HG02798 (cell line): ENCODE results near the gene MRPL10.
"Not testable (repeated sequence)": the region's sequence is repeated elsewhere in the genome, so short reads cannot be mapped to it uniquely, and the experiment has no call there.

ENCODE experiments used
- ATAC-seq: cut with Tn5 transposase; IDR thresholded peaks from one replicate; pipeline ENCODE4 v1.9.1; 2021; ENCODE audit warnings: mild to moderate bottlenecking; ENCODE audit not compliant: unreplicated experiment, poor library complexity

MRPL10 gene

DNA sequence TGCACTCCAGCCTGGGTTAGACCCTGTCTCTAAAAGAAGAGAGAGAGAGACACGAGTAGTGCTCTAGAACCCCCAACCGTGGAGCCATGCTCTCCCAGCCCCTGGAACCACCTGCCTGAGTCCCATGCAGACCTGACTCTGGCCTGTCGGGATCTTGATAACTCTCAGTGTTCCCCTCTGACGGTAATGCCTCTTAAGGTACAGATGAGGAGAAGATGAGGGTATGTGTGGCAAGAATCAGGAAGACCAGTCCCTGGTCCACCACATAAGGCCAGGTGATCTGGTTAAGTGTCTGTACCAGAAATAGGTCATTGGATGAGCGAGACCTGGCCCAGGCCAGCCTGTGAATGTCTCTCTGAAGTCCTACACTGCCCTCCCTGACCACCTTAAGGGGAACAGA is 28.1 kb downstream of the MRPL10 start:
- no peak for ATAC-seq

DNA sequence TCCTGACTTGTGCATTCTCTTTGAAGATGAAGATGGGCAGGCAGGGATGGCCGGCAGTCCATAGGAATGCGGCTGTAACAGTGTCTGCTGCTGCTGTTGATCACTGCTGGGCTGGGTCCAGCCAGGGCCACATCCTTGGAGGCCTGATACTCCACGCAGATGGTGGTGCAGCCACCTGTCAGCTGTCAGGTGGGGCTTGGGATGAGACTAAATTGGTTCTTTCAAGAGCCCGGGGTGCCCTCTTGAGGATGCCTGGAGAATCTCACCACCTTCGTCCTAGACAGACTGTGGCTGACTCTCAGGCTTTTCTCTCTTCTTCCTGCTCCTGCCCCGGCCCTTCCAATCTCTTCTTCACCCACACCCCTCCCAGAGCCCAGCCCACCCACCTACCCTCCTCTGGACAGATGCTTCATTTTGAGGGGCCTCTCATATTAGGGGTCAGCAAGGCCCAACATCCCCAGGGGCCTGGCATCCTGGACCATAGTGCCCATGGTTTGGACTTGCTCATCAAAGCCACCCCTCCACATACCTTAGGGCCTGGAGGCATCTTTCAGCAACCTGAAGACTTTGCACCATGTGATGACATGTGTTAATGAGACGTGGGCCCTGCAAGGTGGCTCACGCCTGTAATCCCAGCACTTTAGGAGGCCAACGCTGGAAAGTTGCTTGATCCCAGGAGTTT is 28.9 kb downstream of the MRPL10 start:
- peak; percentile 66 for ATAC-seq

DNA sequence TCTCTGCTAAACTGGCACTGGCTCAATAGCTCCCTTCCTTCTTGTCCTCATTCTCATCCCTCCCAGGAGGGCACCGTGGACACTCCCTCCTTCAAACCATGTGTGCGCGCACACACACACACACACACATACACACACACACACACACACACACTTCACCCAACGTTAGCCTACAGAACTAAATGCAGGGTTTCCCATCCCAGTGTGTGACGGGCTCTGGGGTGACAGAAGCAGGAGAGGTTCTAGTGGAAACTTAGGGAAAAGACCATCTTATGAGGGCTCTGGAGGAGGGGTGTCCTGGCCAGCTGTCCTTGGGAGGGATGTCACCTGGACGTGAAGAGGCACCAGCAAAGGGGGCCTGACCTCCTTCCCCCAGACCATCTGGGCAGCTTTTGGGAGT is 29.4 kb downstream of the MRPL10 start:
- ATAC-seq, result no peak

DNA sequence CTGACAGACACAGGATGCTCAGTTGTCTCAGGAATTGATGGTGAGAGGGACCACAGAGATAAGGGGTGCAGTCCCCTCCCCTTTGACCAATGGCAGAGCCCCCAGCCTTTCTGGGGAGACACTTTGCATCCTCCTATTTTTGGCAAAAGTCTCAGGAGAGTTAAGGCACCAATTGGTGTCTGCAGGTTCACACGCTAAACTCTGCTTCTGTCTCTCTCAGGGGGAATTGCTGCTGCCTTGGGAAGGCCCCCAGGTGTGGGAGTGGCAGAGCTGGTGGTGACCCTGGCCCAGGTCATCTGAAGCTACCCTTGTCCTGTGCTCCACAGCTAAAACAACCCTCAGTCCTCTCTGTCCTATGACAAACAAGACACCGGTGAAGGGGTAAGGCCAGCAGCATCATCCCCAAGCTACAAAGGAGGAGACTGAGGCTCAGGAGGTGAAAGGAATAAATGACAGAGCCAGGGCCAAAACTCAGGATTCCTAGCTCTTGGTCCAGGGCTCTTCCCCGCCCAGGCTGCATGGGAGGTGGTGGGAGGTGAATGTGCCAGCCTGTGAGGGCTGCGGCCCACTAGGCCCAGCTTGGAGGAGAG is 30.1 kb downstream of the MRPL10 start:
- no peak for ATAC-seq

DNA sequence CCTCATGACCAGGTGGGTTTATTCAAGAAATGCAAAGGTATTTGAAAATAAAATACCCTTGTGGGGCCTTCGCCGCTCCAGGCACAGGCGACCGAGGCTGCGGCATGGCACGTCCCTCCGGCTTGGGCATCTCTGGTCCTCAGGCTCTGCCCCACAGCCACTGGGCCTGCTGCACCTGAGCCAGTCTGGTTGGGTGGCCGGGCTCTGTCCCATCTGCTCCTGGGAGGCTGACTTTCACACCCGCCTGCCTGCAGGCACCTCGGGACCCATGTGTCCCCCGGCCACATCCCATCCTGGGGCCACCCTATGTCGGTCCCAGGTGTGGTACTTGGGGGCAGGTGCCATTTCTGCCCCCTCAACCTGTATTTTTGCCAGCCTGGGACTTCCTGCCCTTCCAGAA is 30.7 kb downstream of the MRPL10 start:
- no peak for ATAC-seq

DNA sequence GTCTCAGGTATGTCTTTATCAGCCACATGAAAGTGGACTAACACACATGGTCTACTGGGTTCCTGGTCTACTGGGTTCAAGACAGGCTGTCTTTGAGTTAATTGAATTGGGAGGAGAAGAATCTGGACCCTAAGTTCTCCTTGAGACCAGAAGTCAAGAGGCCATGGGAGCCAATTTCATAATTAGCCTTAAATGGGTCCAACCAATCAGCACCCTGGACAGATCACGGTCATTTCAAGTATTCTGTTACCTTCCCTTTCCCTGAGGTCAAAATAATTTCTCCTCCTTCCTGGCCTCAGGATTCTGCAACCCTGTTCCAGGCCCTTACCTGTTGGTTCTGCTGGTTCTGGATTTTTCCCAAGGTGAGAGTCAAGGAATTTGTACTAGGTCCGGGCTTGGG is 33.5 kb downstream of the MRPL10 start:
- no peak for ATAC-seq

DNA sequence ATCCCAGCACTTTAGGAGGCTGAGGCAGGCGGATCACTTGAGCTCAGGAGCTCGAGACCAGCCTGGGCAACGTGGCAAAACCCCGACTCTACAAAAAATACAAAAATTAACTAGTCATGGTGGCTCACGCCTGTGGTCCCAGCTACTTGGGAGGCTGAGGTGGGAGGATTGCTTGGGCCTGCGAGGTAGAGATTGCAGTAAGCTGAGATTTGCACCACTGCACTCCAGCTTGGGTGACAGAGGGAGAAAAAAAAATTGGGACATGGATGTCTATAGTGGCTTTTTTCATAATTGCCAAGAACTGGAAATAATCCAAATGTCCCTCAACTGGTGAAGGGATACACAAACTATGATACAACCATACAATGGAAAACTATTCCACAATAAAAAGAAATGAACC is 38.4 kb downstream of the MRPL10 start:
- no peak for ATAC-seq

DNA sequence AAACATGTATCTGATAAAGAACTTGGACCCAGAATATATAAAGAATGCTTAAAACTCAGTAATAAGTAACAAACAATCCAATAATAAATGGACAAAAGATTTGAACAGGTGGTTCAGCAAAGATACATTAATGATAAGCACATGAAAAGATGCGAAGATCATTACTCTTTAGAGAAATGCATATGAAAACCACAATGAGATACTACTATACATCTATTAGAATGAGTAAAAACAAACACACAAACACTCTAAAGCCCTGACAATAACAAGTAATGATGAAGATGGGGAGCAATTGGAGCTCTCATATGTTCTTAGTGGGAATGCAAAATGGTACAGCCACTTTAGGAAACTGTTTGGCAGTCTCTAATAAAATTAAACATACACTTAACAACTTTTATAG is 38.9 kb downstream of the MRPL10 start:
- no peak for ATAC-seq

DNA sequence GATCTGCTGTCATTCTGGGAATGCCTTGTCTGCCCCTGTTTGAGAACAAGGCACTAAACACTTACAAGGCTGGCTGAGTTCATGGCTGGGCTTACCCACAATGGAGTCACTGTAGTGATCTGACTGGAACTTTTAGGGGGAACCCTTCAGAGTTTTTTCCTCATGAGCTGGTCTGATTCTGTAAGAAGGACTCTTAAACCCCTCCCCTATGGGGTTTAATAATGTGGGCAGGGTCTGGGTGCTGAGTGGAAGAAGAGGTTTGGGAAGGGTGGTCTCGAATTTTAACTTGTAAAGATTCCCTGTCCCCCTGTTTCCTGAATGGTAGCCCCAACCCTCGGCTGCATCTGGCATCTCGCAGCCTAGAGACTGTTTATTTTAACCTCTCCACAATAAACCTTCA is 40.3 kb downstream of the MRPL10 start:
- ATAC-seq, result no peak

DNA sequence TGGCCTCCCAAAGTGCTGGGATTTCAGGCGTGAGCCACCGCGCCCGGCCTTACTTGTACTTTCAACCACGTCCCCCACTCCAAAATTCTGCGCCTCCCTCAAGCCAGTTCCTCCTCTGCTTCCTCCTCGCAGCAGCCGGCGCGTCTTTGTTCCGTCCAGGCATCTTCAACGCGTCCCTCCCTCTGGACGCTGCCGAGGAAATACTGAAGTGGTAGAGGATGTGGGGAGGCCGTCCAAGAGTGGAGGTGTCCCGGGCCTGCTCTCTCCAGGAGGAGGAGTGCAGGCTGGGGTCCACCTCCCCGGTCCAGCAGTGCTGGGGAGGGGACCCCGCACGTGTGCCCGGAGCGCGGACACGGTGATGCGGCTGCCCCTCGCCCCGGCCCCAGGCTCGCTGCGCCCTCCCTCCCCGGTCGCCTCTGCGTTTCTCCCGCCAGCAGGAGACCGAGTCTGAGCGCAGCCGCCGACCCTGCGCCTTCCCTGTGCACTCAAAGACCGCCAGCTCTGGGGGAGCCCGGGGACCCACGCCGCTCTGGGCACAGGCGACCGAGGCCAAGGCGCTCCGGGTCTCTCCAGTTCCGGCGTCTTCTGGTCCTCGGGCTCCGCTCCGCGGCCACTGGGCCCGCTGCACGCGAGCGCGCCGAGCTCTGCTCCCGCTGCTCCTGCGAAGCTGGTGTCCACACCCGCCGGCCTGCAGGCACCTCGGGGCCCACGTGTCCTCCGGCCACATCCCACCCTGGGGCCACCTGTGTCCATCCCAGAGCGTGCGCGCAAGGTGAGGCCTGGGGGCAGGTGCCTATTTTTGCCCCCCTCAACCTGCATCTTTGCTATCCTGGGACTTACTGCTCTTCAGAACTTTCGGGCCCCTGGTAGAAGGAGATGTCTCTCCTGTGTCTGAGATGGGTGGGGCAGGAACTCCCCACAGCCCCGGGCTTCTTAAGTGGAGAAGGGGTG is 41.5 kb downstream of the MRPL10 start:
- ATAC-seq, result peak; percentile 47

DNA sequence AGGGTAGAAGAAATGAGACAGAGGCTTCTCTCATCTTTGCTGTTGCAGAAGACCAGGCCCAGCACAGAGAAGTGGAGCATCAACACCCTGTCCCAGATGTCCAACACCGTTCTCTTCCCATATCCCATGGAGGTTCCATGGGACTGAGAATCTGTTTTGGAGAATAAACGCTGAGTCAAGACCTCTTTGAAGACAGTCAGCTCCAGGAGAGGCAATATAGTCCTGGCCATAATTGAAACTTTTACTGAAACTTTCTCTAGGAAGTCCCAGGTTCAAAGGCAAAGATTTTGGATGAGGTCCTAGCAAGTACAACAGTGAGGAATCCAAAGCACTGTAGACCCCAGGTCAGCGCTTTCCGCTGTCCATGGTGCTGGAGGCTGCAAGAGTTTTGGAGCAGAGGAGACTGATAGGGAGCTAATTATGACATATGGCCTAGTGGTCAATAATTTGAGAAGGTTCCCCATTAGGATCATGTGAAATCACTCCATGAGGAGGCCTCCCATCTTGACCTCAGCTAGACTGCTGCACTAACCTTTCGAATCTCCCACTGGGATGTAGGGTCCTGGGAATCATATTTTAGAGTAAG is 45.7 kb downstream of the MRPL10 start:
- no peak for ATAC-seq

DNA sequence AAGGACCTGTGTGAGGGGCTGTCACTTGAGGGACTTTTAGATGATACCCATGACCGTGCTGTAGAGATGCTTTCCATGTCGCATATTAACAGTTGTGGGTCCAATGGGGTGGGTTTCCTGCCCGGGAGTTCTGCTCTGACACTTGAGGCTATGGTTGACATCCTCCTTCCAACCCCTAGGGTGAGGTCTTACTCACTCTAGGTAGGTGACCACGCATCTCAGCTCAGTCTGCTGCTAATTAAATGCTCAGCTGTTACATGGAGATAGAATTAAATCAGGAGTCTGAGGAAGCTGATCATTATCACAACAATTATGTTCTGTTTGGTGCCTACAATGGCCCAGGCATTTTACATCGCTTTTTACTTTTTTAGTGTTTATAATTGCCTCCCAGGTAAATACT is 49.9 kb downstream of the MRPL10 start:
- no peak for ATAC-seq

DNA sequence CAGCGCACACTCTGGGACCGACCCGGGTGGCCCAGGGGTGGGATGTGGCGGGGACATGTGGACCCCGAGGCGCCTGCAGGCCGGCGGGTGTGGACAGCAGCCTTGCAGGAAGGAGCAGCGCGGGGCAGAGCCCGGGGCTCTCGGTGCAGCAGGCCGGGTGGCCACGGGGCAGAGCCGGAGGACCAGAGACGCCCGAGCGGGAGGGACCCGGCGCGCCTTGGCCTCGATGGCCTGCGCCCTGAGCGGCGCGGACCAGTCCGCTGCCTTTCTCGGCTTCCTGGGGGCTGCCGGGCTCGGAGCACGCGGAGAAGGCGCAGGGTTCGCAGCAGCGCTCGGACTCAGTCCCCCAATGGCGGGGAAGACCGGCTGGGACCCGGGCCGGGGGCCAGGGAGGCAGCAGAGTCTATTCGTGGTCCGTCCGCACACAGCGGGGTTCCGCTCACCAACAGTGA is 53.1 kb downstream of the MRPL10 start:
- ATAC-seq, result no peak

DNA sequence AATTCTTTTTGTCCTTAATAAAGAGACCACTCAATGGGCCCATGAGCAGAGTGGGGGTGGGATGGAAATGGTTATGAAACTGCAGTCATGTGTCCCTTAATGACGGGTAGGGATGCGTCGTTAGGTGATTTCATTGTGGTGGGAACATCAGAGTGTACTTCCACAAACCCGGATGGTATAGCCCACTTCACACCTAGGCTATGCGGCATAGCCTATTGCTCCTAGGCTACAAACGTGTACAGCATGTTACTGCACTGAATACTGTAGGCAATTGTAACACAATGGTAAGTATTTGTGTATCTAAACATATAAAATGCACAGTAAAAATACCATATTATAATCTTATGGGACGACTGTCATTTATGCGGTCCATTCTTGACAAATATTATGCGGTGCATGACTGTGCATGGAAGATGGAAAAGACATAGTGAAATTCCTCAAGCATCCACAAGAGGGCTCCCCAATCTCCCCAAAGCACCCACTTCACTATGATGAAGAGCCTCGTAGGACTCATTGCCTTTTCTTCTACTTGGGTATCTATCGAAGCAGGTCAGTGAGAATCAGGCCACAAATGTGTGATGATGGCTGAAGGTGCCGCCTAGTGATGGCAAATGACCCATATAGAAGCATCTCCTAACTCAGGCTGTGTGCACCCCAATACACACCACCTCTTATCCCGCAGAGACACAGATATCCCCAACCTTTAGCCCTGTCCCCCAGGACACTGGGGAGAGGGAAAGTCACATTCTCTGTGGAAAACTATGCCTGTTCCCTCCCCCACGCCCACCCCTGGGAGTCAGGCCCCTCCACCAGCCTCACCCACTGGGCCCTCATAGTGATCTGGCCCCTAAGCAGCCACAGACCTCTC is 54.8 kb downstream of the MRPL10 start:
- no peak for ATAC-seq

DNA sequence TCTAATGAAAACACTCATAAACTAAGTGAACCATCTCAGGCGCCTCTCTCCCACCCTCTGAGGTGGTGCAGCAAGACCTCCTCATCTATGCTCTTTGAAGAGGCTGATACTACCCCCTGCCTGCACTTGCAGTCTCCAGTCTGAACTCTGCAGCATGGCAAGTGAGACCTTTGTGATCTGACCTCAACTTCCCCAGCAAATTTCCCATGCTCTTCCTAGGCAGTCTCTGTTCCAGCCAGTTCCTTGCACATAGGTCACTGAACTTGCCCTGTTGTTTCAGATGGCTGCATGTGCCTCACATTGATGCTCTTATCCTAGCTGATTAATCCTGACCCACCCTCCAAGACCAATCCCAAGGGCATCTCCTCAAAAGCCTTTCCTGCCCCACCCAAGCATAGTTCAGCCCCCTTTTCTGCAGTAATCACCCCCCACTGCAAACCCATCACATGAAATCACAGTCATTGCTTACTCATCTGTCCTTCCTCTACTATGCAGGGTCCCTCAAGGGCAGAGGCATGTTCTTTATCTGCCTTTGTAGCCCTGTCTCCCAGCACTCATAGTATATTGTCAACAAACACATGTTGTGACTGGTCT is 56.3 kb downstream of the MRPL10 start:
- ATAC-seq, result no peak

DNA sequence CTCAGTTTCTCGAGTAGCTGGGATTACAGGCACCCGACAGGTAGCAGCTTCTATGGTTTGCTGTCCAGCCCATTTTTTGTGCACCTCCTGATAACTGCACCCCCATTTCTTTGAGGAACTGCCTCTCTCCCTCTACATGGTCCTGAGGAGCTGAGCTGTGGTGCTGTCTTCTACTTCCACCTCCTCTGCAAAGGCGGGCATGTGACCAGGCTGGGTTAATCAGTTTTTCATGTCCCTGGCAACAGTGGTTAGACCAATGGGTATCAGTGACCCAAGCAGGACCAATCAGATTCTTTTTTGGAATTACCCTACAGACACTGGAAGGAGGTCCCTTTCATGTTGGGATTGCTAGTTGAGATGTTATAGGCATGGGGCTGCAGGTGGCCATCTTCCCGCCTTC is 57.0 kb downstream of the MRPL10 start:
- ATAC-seq, result no peak

DNA sequence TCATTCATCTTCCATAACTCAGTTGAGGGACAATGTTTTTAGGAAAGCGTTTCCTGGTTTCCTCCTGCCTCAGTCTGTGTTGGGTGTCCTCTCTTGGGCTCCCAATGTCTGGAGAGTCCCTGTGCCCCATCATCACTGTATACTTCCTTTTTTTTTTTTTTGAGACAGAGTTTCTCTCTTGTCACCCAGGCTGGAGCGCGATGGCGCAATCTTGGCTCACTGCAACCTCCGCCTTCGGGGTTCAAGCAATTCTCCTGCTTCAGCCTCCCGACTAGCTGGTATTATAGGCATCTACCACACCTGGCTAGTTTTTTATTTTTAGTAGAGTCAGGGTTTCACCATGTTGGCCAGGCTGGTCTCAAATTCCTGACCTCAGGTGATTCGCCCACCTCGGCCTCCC is 57.7 kb downstream of the MRPL10 start:
- not testable (repeated sequence) for ATAC-seq
